PC-3 (cell line): ENCODE results near the gene ZNF33B. TPM values are rescaled to one million over a fixed set of nuclear protein-coding genes. Genes with fewer than 3 reads are reported as not detected.

Source experiments
- ATAC-seq: fragments of 200-7000 bp; cut with Tn5 transposase; 2 replicates; pipeline ENCODE4 v1.9.1; 2020; ENCODE audit warnings: mild to moderate bottlenecking, moderate library complexity
- BruUV-seq: library from RNA; stranded (reverse); fragments of 400-500 nt; replicated peaks from 2 replicates; lab custom pipeline; 2021; lab: Mats Ljungman, UMichigan
- CTCF ChIA-PET: fragments of 300-600 bp; sonication (Branson Sonifier 250); formaldehyde crosslinking; loops from one replicate; lab custom pipeline; 2022; ENCODE audit warnings: antibody characterized with exemption; lab: Charles Lee
- POLR2A ChIA-PET: fragments of 300-600 bp; sonication (Branson Sonifier 250); formaldehyde crosslinking; loops from one replicate; lab custom pipeline; 2022; ENCODE audit warnings: antibody characterized with exemption; ENCODE audit not compliant: unreplicated experiment; lab: Charles Lee
- DNase-seq: peaks from one replicate; pipeline ENCODE4 v3.0.0-alpha.2; 2015
- H2AFZ ChIP-seq: fragments of 300-600 bp; sonication (generic); 2 replicates; pipeline ENCODE4 v1.6.0; 2016; ENCODE audit warnings: antibody characterized with exemption, low read length
- H3F3A ChIP-seq: fragments of 300-600 bp; sonication (generic); one replicate; pipeline ENCODE4 v1.6.0; 2017; ENCODE audit warnings: antibody characterized with exemption, low read length, control low read depth, mild to moderate bottlenecking; ENCODE audit not compliant: unreplicated experiment
- H3K27ac ChIP-seq: fragments of 300-600 bp; sonication (generic); 2 replicates; pipeline ENCODE4 v1.5.1; 2016; ENCODE audit warnings: mild to moderate bottlenecking, low read length
- H3K27me3 ChIP-seq: fragments of 300-600 bp; sonication (generic); 2 replicates; pipeline ENCODE4 v1.6.1; 2016; ENCODE audit warnings: low read length, mixed read lengths
- H3K36me3 ChIP-seq: fragments of 300-600 bp; sonication (generic); 2 replicates; pipeline ENCODE4 v1.6.1; 2016; ENCODE audit warnings: low read depth, mixed run types, low read length, mixed read lengths
- H3K4me1 ChIP-seq: fragments of 300-600 bp; sonication (generic); 2 replicates; pipeline ENCODE4 v1.5.1; 2016; ENCODE audit warnings: low read length; ENCODE audit not compliant: insufficient read depth
- H3K4me2 ChIP-seq: fragments of 300-600 bp; sonication (generic); 2 replicates; pipeline ENCODE4 v1.6.0; 2016; ENCODE audit warnings: low read length
- H3K4me3 ChIP-seq: fragments of 300-600 bp; sonication (generic); 2 replicates; pipeline ENCODE4 v1.5.1; 2016; ENCODE audit warnings: mild to moderate bottlenecking, low read length, mixed read lengths
- H3K79me2 ChIP-seq: fragments of 300-600 bp; sonication (generic); 2 replicates; pipeline ENCODE4 v1.6.1; 2017; ENCODE audit warnings: low read length, mixed read lengths
- H3K9ac ChIP-seq: fragments of 300-600 bp; sonication (generic); 2 replicates; pipeline ENCODE4 v1.6.0; 2016; ENCODE audit warnings: mild to moderate bottlenecking, low read length
- H3K9me2 ChIP-seq: fragments of 300-600 bp; sonication (generic); replicated peaks from 2 replicates; pipeline ENCODE4 v1.6.1; 2016; ENCODE audit warnings: mixed run types, low read length, mixed read lengths
- H3K9me3 ChIP-seq: fragments of 300-600 bp; sonication (generic); 2 replicates; pipeline ENCODE4 v1.6.1; 2016; ENCODE audit warnings: low read length, mixed read lengths
- H4K20me1 ChIP-seq: fragments of 300-600 bp; sonication (generic); 2 replicates; pipeline ENCODE4 v1.6.1; 2016; ENCODE audit warnings: low read length, mixed read lengths
- CTCF ChIP-seq: fragments of 300-600 bp; sonication (generic); conservative IDR thresholded peaks from 2 replicates; pipeline ENCODE4 v1.5.1; 2017; ENCODE audit warnings: antibody characterized with exemption, low read depth, mild to moderate bottlenecking, low read length
- EZH2 ChIP-seq: fragments of 300-600 bp; sonication (generic); IDR thresholded peaks from one replicate; pipeline ENCODE4 v1.6.1; 2017; ENCODE audit warnings: antibody characterized with exemption, mild to moderate bottlenecking, low read length; ENCODE audit not compliant: unreplicated experiment
- EZH2phosphoT487 ChIP-seq: fragments of 300-600 bp; sonication (generic); IDR thresholded peaks from 2 replicates; pipeline ENCODE4 v1.6.1; 2018; ENCODE audit warnings: mild to moderate bottlenecking, antibody characterized with exemption, low read length, borderline replicate concordance
- intact Hi-C: fragments of 100-400 bp; cut with micrococcal nuclease; formaldehyde crosslinking; loops from 2 replicates; pipeline ENCODE4 v1.9.0; 2023
- total RNA-seq: library from RNA; depleted of rRNA; stranded (reverse); fragments of >200 nt; gene quantifications from 2 replicates; pipeline ENCODE4 v1.2.3, GENCODE V29; 2014

The ZNF33B gene
- total RNA-seq, 1 experiment from 2014 or later: 6.2 TPM

GRCh38 chr10:42646214-42646613, 7.8 kb upstream of the ZNF33B start:
- POLR2A ChIA-PET: no interaction called here

GRCh38 chr10:42645516-42645915, 7.1 kb upstream of the ZNF33B start:
- DNase-seq: no peak
- TF ChIP-seq CTCF (no peak), EZH2 (no peak), EZH2phosphoT487 (no peak)

More at GRCh38 chr10:42646214-42646613, 7.8 kb upstream of the ZNF33B start:
- Histone ChIP-seq H3K4me3 (no peak overlapping the region), H3K9ac (no peak overlapping the region), H3F3A (no peaks in the 10 kb centered on the region), H3K4me1 (peaks cover 11% of the 10 kb centered on the region), H4K20me1 (no peaks in the 10 kb centered on the region), H3K9me3 (no peaks in the 10 kb centered on the region), H3K27me3 (peaks cover 2% of the 10 kb centered on the region; the same call in 1 of the 2 replicates), H2AFZ (no peak overlapping the region), H3K27ac (no peak overlapping the region), H3K9me2 (no peaks in the 10 kb centered on the region), H3K36me3 (no peaks in the 10 kb centered on the region), H3K79me2 (no peaks in the 10 kb centered on the region), H3K4me2 (peak overlapping the region; percentile 9)
- no peak for TF ChIP-seq EZH2phosphoT487
- no peak for TF ChIP-seq CTCF
- no peak for TF ChIP-seq EZH2
- CTCF ChIA-PET: no interaction called here
- intact Hi-C loops: no loop called here
- DNase-seq (no peak), ATAC-seq (no peak)
- BruUV-seq: no TSS peak

GRCh38 chr10:42645103-42645502, 6.7 kb upstream of the ZNF33B start:
- TF ChIP-seq CTCF: no peak
- no peak for TF ChIP-seq EZH2phosphoT487
- TF ChIP-seq EZH2: no peak
- intact Hi-C loops: no loop called here
- POLR2A ChIA-PET: no interaction called here

More at GRCh38 chr10:42645516-42645915, 7.1 kb upstream of the ZNF33B start:
- intact Hi-C loops: no loop called here
- CTCF ChIA-PET: no interaction called here
- Histone ChIP-seq H4K20me1 (no peaks in the 10 kb centered on the region), H3K9ac (no peak overlapping the region), H3K4me1 (peaks cover 11% of the 10 kb centered on the region), H3K36me3 (no peaks in the 10 kb centered on the region), H3K27ac (no peak overlapping the region), H3K79me2 (no peaks in the 10 kb centered on the region), H3K9me3 (no peaks in the 10 kb centered on the region), H3K4me2 (no peak overlapping the region), H3K27me3 (peaks cover 2% of the 10 kb centered on the region; the same call in 1 of the 2 replicates), H2AFZ (no peak overlapping the region), H3F3A (no peaks in the 10 kb centered on the region), H3K9me2 (no peaks in the 10 kb centered on the region), H3K4me3 (no peak overlapping the region)
- POLR2A ChIA-PET: no interaction called here
- BruUV-seq: no TSS peak
- ATAC-seq: no peak

More at GRCh38 chr10:42645103-42645502, 6.7 kb upstream of the ZNF33B start:
- no peaks in the 10 kb centered on the region for H3F3A ChIP-seq
- H3K79me2 ChIP-seq: no peaks in the 10 kb centered on the region
- H3K4me1 ChIP-seq: peaks cover 11% of the 10 kb centered on the region
- ATAC-seq: no peak
- H3K9me2 ChIP-seq: no peaks in the 10 kb centered on the region
- H3K27ac ChIP-seq: no peak overlapping the region
- BruUV-seq: no TSS peak
- CTCF ChIA-PET: no interaction called here
- no peaks in the 10 kb centered on the region for H4K20me1 ChIP-seq
- no peaks in the 10 kb centered on the region for H3K36me3 ChIP-seq
- H3K27me3 ChIP-seq: peaks cover 2% of the 10 kb centered on the region; the same call in 1 of the 2 replicates
- H3K4me2 ChIP-seq: no peak overlapping the region
- no peaks in the 10 kb centered on the region for H3K9me3 ChIP-seq
- H2AFZ ChIP-seq: no peak overlapping the region
- DNase-seq: no peak
- H3K9ac ChIP-seq: no peak overlapping the region
- H3K4me3 ChIP-seq: no peak overlapping the region
